A549 (cell line): ENCODE results near the gene SPOCK2.

Experiments
- BHLHE40 ChIP-seq: IDR thresholded peaks from 2 replicates; pipeline ENCODE4 v1.6.1; 2012; ENCODE audit warnings: low read depth, low read length, inconsistent platforms
- CEBPB ChIP-seq, 2 experiments: fragments of >200 bp in 1 of 2; sonication (Bioruptor Twin) in 1 of 2; formaldehyde crosslinking in 1 of 2; IDR thresholded peaks; 2 replicates each; pipeline ENCODE4 v1.6.1; 2012 to 2016
- HOXA7 ChIP-seq: fragments of 250-450 bp; sonication (Bioruptor Pico); IDR thresholded peaks from 2 replicates; pipeline ENCODE4 v1.5.0; 2020; ENCODE audit warnings: mild to moderate bottlenecking, moderate library complexity
- JUN ChIP-seq, 2 experiments: fragments of >200 bp; sonication (Bioruptor Twin); formaldehyde crosslinking; IDR thresholded peaks; 2 replicates in 1 of 2; 3 replicates in 1 of 2; pipeline ENCODE4 v1.6.1; 2016 to 2017
- MAX ChIP-seq: IDR thresholded peaks from 2 replicates; pipeline ENCODE4 v1.6.1; 2012
- MYC ChIP-seq: IDR thresholded peaks from 2 replicates; pipeline ENCODE4 v1.6.1; 2012; ENCODE audit warnings: mild to moderate bottlenecking, inconsistent platforms, low read length, improper control_type of control experiment, borderline replicate concordance
- POLR2A ChIP-seq: IDR thresholded peaks from 2 replicates; pipeline ENCODE4 v1.6.1; 2012; ENCODE audit warnings: mild to moderate bottlenecking, low read length
- SREBF2 ChIP-seq: fragments of 450-650 bp; IDR thresholded peaks from 2 replicates; pipeline ENCODE4 v1.6.1; 2014; ENCODE audit warnings: mild to moderate bottlenecking, moderate library complexity
- TF ChIP-seq, protein P1 (sequence below): fragments of >200 bp; sonication (Bioruptor Twin); formaldehyde crosslinking; IDR thresholded peaks from 3 replicates; pipeline ENCODE4 v1.5.1; 2016

DNA sequence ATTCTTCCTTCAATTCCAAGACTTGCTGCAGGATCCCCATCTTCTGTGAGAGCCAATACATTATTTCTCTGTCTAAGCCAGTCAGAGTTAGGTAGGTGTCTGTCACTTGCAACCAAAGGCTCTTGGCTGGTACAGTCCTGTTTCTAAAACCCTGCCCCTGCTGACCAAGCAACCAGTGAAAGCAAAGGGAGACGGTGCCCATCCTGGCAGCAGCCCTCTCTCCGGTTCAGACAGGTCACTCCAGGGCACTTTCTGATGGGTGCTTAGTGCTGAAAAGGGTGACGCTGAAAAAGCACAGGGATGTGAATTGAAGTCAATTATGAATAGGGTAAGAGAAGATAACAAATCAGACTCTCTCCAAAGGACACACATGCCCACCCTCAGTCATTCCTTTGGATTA lies 37.5 kb downstream of the SPOCK2 start:
- TF ChIP-seq, protein P1, sequence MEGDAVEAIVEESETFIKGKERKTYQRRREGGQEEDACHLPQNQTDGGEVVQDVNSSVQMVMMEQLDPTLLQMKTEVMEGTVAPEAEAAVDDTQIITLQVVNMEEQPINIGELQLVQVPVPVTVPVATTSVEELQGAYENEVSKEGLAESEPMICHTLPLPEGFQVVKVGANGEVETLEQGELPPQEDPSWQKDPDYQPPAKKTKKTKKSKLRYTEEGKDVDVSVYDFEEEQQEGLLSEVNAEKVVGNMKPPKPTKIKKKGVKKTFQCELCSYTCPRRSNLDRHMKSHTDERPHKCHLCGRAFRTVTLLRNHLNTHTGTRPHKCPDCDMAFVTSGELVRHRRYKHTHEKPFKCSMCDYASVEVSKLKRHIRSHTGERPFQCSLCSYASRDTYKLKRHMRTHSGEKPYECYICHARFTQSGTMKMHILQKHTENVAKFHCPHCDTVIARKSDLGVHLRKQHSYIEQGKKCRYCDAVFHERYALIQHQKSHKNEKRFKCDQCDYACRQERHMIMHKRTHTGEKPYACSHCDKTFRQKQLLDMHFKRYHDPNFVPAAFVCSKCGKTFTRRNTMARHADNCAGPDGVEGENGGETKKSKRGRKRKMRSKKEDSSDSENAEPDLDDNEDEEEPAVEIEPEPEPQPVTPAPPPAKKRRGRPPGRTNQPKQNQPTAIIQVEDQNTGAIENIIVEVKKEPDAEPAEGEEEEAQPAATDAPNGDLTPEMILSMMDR: no peak
- TF ChIP-seq CEBPB (IDR thresholded peaks at IDR 0.05) (no peak), POLR2A (no peak), HOXA7 (CRISPR knock-in tag) (no peak), MYC (no peak), MAX (no peak), SREBF2 (no peak), JUN (IDR thresholded peaks at IDR 0.05) (no peak), BHLHE40 (no peak)
